ENCODE results near the gene ADAP1.
"Not testable (repeated sequence)": the region's sequence is repeated elsewhere in the genome, so short reads cannot be mapped to it uniquely, and the experiment has no call there.

Gene ADAP1

DNA sequence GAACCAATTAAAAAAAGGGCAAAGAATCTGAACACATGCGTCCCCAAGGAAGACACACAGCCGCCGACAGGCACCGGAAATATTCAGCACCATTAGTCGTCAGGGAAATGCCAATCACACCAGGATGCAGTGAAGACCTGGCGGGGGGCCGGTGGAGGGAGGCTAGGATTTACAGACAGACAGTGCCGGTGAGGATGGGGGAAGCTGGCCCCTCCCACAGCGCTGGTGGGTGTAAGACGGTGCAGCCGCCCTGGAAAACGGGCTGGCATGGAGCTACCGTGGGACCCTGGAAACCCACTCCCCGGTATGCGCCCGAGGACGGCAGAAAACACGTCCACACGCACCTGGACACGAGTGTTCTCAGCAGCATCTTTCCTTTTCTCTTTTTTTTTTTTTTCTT, 4.8 kb upstream of the ADAP1 start:
- DNase-seq (ENCODE audit: low spot score): no peak

DNA sequence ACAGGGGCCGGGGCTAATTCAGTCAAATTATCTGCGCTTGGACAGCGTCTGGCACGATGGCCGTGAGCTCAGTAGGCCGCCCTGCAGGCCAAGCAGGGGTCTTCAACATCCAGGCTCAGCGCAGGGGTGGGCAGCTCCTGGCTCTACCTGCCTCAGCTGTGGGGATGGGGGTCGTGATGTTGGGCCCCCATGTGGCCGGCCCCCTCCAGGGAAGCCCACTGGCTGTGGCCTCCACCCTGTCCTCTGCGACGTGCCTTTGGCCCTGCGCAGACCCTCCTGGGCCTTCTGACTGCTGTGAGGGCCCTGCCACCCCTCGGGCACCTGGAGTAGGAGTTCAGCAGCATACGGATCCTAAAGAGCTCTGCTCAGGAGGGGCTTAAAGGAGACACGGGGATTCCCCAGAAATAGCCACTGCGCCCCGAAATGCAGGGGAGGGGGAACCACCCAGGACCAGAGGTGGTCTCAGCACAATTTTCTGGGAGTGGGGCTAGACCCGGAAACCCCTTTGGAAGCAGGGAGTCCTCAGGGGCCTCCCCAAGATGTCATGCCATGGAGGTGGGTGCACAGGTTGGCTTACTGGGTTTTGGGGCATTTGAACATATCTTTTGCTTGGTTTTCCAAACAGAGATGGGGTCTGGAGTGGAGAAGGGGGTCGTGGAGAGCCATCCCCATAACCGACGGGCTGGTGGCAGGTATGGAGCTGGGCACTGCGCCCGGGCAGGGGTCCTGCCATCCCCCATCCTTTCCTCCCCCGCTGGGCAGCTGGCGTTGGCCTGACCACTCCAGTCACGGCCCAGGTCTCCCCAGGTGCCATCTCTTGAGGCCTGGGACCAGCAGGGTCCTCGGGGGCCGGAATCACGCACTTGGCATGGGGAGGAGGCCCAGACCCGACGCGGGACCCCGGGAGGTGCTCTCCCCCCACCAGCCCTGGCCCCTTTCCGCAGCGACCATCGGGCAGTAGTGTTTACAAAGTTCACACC, 4.0 kb upstream of the ADAP1 start:
- no peak for DNase-seq (ENCODE audit: low spot score)

DNA sequence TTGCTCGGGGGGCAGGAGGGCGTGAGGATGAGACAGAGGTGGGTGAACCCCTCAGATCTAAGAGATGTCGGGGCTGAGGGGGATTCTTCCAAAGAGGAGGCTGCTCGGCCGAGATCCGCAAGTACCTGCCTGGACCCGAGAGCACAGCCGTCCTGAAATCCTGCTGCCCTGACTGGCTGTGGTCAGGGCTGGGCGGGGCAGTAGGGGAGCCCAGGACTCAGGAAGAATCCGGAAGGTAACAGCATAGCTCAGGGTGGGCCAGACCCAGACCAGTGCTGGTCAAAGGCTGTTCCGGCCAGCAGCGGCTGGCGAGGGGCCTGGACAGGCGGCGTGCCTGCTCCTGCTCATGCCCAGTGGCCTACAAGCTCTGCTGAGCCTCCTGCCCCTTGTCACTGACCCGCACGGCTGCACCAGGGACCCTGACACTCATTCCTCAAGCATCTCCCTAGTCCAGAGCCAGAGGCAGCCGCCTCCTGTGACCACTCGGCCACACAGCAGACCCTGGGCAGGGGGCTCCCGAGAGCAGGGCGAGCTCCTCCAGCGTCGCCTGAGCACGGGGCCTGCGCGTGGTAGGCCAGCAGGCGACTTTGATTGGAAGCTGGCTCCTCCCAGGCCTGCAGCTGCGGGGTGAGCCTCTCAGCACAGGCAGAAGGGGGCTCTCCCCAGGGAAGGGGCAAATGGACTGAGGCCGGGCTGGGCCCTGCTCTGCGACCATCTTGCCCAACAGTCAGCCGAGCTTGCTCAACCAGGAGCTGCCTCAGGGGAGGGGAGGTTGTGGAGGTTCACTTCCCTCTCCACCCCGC, 3.1 kb upstream of the ADAP1 start:
- DNase-seq (ENCODE audit: low spot score): no peak

DNA sequence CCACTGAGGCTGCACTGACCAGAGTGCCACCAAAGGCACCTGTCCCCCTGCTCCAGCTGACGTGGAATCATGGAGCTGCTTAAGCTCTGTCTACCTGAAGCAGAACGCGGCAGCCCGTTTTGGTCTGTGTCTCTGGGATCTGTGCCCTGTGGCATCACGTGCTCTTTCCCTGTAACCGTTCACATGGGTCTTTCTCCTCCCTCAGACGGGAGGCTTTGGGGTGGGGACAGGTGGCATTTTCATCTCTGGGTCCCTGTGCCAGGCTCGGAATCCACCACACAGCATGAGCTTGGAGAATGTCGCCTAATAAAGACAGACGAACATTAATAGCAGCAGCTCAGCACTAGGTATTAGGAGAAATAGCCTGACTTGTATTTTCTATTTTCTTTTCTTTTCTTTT, 1.6 kb upstream of the ADAP1 start:
- no peak for DNase-seq (ENCODE audit: low spot score)

DNA sequence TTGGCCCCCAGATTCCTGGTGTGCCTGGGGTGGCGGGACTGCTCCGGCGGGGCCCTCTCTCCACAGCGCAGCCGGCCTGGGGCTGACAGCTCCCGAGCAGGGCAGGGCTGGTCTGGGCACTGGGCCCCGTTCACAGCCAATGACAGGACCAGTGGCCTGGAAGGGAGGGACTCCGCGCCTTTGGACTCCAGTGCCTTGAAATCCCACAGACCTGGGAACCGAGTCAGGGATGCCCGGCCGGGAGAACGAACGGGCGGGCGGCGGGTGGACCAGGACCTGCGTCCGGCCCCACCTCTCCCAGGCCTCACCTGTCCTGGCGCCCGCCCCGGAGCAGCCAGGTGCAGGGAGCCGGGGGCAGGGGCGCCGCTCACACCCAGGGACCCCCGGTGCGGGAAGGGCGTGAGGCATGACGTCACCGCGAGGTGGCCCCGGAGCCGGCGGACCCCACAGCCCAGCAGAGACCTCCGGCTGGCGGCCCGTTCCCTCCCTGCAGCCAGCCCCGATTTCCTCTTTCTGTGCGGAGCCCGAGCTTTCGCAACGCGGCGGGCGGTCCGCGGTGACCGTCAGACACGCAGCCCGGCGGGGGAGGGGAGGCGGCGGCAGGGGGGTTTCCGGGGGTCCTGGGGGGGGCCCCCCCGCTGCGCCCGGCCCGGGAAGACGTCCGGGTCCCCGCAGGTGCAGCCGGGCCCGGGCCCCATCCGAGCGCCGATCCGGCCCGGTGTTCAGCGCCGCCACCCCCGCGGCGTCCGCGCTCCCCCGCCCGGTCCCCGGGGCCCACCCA, 743 bp downstream of the ADAP1 start:
- DNase-seq (ENCODE audit: low spot score): peak; percentile 90

DNA sequence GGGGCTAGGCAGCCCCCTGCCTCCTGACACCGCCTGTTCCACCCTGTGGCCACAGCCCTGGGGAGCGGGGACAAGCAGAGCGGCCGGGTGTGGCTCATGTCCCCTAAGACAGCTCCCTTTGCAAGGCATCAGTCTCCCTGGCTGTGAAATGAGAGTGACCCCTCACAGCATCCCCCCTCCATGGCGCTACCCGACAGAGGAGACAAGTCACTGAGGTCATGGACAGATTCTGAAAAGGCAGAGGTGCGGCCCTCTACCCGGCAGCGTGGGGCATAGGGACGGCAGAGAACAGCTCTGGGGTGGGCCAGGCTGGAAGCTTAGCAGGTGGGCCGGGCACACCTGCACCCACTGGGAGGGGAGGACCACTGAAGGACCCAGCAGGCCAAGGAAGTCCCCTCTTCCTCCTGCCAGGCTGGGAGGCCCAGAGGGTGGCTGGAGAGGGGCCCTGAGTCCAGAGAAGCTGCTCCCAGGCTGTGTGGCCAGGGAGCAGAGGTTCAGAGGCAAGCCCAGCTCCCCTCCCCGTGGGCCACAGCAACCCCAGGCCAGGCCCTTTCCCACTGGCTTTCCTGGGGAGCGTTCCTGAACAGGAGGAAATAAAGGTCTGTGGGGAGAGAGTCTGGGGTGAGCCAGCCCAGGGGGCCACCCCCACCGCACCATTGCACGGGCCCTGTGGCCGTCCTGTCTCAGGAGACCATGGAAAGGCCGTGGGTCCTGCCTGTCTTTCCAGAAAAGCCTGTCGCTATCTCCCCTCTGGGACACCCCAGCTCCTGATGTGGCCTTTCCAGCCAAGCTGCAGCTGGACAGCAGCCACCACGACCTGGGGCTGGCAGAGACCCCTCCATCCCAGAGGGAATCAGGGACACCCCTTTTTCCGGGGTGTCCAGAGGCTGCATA, 1.7 kb downstream of the ADAP1 start:
- DNase-seq (ENCODE audit: low spot score): no peak

DNA sequence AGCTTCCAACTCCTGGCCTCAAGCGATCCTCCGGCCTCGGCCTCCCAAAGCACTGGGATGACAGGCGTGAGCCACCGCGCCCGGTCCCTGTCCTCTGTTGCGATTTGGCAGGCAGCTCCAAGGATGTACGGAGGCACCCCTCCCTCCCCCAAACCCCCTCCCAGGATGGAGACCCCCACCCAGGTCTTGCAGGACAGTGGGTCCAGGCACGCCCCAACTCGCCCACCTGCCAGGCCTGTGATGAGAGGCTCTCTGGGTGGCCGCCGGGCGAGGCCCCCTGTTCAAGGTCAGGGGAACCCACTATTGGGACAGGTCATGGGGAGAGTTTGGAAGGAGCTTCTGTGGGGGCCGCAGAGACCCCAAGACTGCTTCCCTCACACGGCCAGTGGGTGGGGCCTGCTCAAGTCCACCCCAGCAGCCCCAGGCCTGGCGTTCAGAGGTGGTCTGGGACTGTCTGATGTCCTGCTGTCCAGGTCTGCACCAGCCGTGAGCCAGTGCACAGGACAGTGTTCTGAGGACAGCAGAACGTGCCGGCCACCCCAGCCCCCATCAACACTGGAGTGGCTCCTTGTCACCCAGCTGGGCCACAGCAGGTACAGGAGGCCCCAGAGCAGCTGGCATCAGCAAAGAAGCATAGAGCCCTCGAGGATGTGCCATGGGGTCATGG, 2.5 kb downstream of the ADAP1 start:
- no peak for DNase-seq (ENCODE audit: low spot score)

DNA sequence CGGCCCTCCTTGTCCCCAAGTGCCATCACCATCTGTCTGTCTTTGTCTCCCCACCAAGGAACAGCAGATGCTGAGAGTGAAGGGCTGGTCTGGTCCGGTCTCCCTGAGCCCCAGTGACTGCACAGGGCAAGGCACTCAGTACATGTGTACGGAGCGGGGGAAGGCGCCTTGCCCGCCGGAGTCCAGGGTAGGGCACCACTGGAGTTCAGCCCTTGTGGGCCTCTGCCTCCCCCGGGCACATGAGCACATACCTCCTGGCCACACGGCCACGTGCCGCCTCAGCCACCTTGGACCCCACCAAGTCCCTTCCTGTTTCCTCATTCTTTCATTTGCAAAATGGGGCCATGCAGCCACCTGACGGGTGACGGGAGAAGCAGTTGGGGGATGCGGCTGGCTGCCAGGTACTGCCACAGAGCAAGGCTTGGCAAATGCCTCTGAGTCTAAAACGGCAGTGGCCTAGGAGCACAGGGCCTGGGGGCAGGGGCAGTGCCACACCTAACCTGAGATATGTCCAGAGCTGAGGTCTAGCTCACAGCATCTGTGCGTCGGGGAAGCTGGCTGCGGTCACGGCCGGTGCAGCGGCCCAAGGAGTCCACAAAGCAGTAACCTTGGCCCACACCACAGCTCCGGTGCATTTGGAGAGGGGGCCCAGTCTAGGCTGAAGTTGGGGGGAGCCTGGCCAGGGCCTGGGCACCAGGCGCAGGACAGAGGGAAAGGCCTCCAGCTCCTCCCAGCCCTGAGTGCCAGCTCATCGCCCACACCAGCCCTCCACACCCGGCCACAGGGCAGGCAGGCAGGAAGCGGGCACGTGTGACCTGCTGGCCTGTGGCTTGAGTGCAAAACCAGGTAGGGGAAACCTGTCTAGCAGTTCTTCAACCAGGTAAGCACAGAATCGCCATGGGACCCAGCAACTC, 5.2 kb downstream of the ADAP1 start:
- no peak for DNase-seq (ENCODE audit: low spot score)

DNA sequence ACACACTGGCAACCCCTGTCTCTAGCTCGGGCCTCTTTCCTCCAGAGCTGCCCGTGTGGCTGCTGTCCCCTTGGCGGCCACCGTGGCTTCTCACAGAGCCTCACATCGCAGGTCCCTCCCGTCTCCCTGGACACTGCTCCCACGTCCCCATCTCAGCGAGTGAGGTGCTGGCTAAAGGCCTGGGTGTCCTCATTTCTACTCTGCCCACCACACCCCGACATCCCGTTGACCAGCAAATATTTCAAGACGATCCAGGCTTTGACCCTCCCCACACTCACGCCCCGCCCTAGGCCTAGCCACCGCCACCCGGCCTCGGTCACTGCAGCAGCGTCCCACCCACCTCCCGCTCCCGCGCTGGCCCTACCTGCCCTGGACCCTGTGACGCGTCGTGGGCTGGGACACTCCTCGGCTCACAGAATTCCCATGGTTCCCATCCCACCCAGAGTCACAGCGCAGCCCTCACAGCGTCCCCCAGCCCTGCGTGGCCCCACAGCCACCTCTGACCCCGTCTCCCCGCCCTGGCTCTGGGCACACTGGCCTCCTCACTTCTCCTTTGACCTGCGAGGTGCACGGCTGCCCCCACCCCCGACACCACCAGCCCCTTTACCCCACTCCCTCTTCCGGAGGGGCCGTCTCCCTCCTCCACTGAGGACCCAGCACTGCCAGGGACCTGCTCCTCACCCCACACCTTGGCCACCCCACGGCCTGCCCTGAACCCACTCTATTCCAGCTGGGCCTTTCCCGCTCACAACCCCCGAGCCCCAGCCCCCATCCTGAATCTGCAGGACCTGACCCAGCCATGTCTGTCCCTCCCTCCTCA, 6.9 kb downstream of the ADAP1 start:
- no peak for DNase-seq (ENCODE audit: low spot score)

DNA sequence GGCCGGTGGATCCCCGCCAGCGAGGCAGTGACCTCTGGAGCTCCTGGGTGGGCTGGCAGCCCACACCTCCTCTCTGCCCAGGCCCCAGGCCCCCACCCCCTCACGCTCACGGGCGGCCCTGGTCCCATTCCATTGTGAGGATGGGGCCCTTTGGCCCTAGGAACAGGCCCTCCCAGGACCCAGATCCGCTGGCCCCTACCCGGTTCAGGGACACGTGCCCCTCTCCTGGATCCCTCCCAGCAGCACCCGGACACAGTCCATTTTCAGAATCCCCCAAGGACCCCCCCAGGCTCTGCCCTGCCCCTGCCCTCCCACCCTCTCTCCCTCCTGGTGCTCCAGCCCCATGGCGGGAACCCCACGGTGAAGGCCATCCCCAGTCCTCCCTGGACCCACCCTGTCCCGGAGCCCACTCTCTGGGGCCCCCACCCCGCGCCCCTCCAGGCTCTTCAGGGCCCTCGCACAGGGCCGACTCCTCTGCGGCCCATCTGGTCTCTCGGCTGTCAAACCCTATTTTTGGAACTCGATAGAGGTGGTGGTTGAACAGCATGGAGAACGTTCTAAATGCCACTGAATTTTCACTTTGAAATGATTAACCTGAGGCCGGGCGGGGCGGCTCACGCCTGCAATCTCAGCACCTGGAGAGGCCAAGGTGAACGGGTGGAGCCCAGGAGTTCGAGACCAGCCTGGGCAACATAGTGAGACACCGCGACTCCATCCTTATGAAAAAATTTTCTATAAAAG, 8.1 kb downstream of the ADAP1 start:
- DNase-seq (ENCODE audit: low spot score): no peak

DNA sequence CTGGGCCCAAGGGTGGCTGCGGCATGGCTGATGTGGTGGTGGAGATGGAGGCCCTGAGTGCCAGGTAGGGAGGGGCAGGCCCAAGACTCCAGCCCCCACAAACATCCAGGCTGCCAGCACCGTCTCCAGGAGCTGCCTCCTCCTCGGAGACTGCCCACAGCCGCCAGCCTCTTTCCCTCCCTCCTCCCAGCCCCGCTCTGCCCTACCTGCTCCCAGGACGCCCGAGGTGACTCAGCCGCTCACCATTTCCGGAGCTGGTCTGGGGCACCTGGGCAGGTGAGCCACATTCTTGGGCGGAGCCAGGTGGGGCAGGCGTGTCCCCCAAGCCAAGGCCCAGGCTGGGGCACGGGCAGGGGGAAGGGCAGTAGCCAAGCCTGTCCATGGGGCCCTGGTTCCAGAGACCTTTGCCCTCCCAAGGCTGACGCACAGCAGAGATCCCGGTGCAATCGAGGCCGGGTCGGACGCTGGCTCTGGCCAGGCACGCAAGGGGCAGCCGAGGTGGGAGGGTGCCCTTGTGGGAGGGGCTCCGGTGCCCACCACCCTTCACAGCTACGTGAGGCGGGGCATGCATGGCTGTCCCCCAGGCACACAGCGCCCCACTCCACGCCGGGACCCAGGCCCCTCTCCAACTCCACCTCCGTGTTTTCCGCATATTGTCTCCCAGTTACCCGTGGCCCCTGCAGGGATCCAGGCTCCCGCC, 8.8 kb downstream of the ADAP1 start:
- DNase-seq (ENCODE audit: low spot score): no peak

DNA sequence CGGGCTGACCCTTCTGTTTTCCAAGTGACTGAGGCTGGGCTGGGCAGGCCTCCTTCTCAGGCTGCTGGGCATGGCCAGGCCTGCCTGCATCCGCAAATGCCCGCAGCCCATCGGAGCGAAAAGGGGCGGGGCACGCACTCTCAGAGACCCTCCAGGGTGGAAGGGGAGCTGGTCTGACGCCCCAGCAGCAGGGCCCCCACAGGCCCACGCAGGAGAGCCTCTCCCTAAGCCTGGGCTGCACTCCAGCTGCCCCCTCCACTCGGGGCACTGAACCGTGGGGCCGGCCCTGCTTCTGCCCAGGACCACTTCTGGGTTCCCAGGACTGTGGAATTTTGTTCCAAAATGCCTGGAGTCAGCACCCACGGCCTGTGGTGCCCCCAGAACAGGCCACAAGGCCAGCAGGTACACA, 9.3 kb downstream of the ADAP1 start:
- no peak for DNase-seq (ENCODE audit: low spot score)

DNA sequence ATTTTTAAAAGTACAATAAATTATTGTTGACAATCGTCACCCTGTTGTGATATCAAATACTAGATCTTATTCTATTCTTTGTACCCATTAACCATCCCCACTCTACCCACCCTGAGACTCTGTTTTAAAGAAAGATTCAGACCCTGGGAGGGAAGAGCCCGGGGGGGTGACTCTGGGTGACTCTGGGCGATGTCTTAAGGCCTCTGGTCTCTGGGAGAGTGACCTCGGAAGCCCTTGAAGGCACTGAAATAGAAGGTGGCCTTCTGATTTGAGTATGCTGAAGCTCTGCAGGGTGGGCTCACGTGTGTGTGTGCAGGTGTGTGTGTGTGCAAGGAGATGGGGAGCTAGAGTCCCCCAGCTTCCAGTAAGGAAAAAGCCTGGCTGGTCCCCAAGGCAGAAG, 9.7 kb downstream of the ADAP1 start:
- no peak for DNase-seq (ENCODE audit: low spot score)

DNA sequence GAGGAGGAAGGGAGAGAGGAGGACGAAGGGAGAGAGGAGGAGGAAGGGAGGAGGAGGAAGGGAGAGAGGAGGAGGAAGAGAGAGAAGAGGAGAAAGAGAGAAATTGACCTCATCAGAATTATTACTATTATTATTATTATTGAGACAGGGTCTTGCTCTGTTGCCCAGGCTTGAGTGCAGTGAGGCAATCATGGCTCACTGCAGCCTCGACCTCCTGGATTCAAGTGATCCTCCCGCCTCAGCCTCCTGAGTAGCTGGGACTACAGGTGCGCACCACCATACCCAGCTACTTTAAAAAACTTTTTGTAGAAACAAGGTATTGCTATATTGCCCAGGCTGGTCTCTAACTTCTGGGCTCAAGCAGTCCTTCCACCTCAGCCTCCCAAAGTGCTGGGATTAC, 10.7 kb downstream of the ADAP1 start:
- not testable (repeated sequence) for DNase-seq (ENCODE audit: low spot score)

DNA sequence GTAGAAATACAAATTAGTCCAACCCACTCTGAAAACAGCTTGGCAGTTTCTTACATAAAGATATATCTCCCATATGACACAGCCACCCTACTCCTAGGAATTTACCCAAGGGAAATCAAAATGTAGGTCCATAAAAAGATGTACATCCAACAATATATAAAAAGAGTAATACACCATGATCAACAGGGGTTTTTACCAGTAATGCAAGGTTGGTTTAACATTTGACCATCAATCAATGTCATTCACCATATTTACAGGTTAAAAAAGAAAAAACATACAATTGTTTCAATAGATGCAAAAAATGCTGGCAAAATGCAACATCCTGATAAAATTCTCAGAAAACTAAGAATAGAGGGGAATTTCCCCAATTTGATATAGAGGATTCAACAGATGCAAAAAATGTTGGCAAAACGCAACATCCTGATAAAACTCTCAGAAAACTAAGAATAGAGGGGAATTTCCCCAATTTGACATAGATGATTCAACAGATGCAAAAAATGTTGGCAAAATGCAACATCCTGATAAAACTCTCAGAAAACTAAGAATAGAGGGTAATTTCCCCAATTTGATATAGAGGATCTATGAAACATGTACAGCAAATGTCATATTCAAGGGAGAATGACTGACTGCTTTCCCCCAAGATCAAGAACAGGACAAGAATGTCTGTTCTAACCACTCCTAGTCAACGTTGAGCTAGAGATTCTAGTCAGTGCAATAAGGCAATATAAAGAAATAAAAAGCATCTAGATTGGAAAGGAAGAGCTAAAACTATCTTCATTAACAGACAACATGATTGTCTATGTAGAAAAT, 13.7 kb downstream of the ADAP1 start:
- DNase-seq (ENCODE audit: low spot score): no peak

DNA sequence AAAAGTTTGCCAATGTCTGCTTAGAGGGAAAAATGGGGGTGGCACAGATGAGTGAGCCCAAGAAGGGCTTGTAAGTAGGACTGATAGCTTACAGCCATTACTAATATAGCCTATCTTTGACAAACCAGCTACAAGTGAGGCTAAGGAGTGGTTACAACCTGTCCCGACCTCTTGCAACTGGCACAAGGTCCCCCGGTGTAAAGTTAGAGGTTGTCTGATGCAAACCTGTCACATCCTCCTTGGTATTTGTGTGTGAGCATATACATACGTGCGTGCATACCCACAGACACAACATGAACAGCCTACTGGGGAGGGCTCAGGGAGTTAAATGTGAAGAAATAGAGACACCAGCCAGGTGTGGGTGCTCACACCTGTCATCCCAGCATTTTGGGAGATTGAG, 14.6 kb downstream of the ADAP1 start:
- no peak for DNase-seq (ENCODE audit: low spot score)

Data from globus pallidus (tissue), 1 donor.